A549 (cell line): ENCODE results near the gene FAM234B. TPM values are rescaled to one million over a fixed set of nuclear protein-coding genes. Genes with fewer than 3 reads are reported as not detected.

Experiments used
- ATAC-seq, 2 experiments: fragments of 200-7000 bp in 1 of 2; fragments of >200 bp in 1 of 2; cut with Nextera tagmentation in 1 of 2; cut with Tn5 transposase in 1 of 2; 3 replicates each; pipeline versions ENCODE4 v1.8.0 to v1.9.1; 2018 to 2020; ENCODE audit warnings: mild to moderate bottlenecking in 1 of 2, moderate library complexity in 1 of 2
- CTCF ChIA-PET: fragments of 300-600 bp; sonication (Branson Sonifier 250); formaldehyde crosslinking; extraction: SDS; loops from one replicate; lab custom pipeline; 2021; ENCODE audit warnings: antibody characterized with exemption, inconsistent platforms; lab: Yijun Ruan, JAX
- POLR2A ChIA-PET: fragments of 350-600 bp; formaldehyde crosslinking; extraction: SDS; loops from one replicate; lab custom pipeline; 2021; ENCODE audit warnings: antibody characterized with exemption, inconsistent platforms; lab: Yijun Ruan, JAX
- DNase-seq, 2 experiments: peaks; one replicate each; pipeline versions ENCODE4 v3.0.0 to v3.0.0-alpha.2; 2011 to 2016; ENCODE audit warnings: low read depth in 1 of 2, low spot score in 1 of 2
- FAIRE-seq: peaks from 2 replicates; lab custom pipeline; 2011; peaks lifted over from hg19 to GRCh38; lab: Jason Lieb, UNC
- H3K27ac ChIP-seq, 2 experiments: fragments of >200 bp; sonication (Bioruptor Twin); formaldehyde crosslinking; 3 replicates each; pipeline ENCODE4 v1.5.1; 2016 to 2017
- H3K4me1 ChIP-seq: fragments of >200 bp; sonication (Bioruptor Twin); formaldehyde crosslinking; 3 replicates; pipeline ENCODE4 v1.6.1; 2016
- H3K4me2 ChIP-seq: fragments of >200 bp; sonication (Bioruptor Twin); formaldehyde crosslinking; 3 replicates; pipeline ENCODE4 v1.6.1; 2016
- H3K4me3 ChIP-seq: fragments of >200 bp; sonication (Bioruptor Twin); formaldehyde crosslinking; 3 replicates; pipeline ENCODE4 v1.5.1; 2016
- H3K9me3 ChIP-seq: fragments of >200 bp; sonication (Bioruptor Twin); formaldehyde crosslinking; 3 replicates; pipeline ENCODE4 v1.6.1; 2016
- CBX2 ChIP-seq: fragments of 200-600 bp; sonication (generic); IDR thresholded peaks from 2 replicates; pipeline ENCODE4 v1.6.1; 2016; ENCODE audit warnings: low read depth, mild to moderate bottlenecking, borderline replicate concordance
- CBX8 ChIP-seq: fragments of 200-600 bp; sonication (generic); IDR thresholded peaks from 2 replicates; pipeline ENCODE4 v1.6.1; 2016
- CEBPB ChIP-seq, 2 experiments: fragments of >200 bp in 1 of 2; sonication (Bioruptor Twin) in 1 of 2; formaldehyde crosslinking in 1 of 2; IDR thresholded peaks; 2 replicates each; pipeline ENCODE4 v1.6.1; 2012 to 2016
- CHD2 ChIP-seq: fragments of 150-350 bp; IDR thresholded peaks from 2 replicates; pipeline ENCODE4 v1.6.1; 2014; ENCODE audit warnings: low read length; ENCODE audit not compliant: partially characterized antibody
- CHD4 ChIP-seq: fragments of 200-600 bp; sonication (generic); IDR thresholded peaks from 2 replicates; pipeline ENCODE4 v1.6.1; 2016; ENCODE audit warnings: antibody characterized with exemption, mild to moderate bottlenecking, borderline replicate concordance
- EP300 ChIP-seq, 2 experiments: fragments of >200 bp; sonication (Bioruptor Twin); formaldehyde crosslinking; IDR thresholded peaks; 2 replicates in 1 of 2; 3 replicates in 1 of 2; pipeline ENCODE4 v1.6.1; 2016 to 2017
- FOSL2 ChIP-seq, 2 experiments: fragments of 450-650 bp in 1 of 2; fragments of >200 bp in 1 of 2; sonication (Bioruptor Twin) in 1 of 2; formaldehyde crosslinking; IDR thresholded peaks; 2 replicates each; pipeline versions ENCODE4 v1.5.0 to v1.6.1; 2016 to 2020; ENCODE audit warnings: mild to moderate bottlenecking in 1 of 2, moderate library complexity in 1 of 2
- FOXS1 ChIP-seq: fragments of 250-450 bp; sonication (Bioruptor Pico); IDR thresholded peaks from 2 replicates; pipeline ENCODE4 v1.5.0; 2020; ENCODE audit warnings: mild to moderate bottlenecking, moderate library complexity
- GATA3 ChIP-seq: IDR thresholded peaks from 2 replicates; pipeline ENCODE4 v1.6.1; 2012; ENCODE audit warnings: borderline replicate concordance
- HDAC2 ChIP-seq: fragments of 200-600 bp; sonication (generic); IDR thresholded peaks from 2 replicates; pipeline ENCODE4 v1.6.1; 2016
- HOXB13 ChIP-seq: fragments of 250-450 bp; sonication (Bioruptor Pico); IDR thresholded peaks from 2 replicates; pipeline ENCODE4 v1.5.0; 2020; ENCODE audit warnings: low read depth, mild to moderate bottlenecking, moderate library complexity
- HOXB5 ChIP-seq: fragments of 250-450 bp; sonication (Bioruptor Pico); IDR thresholded peaks from 2 replicates; pipeline ENCODE4 v1.5.0; 2020; ENCODE audit warnings: mild to moderate bottlenecking, moderate library complexity
- JUNB ChIP-seq: fragments of >200 bp; sonication (Bioruptor Twin); formaldehyde crosslinking; IDR thresholded peaks from 2 replicates; pipeline ENCODE4 v1.6.1; 2016
- KDM5A ChIP-seq: fragments of 200-600 bp; sonication (generic); IDR thresholded peaks from 2 replicates; pipeline ENCODE4 v1.6.1; 2016; ENCODE audit warnings: antibody characterized with exemption, mild to moderate bottlenecking
- MAFK ChIP-seq: fragments of 450-650 bp; IDR thresholded peaks from 2 replicates; pipeline ENCODE4 v1.6.1; 2014; ENCODE audit not compliant: partially characterized antibody
- NFE2L2 ChIP-seq: fragments of 150-350 bp; conservative IDR thresholded peaks from 2 replicates; pipeline ENCODE4 v1.6.1; 2014; ENCODE audit warnings: low read length
- NPAS2 ChIP-seq: fragments of 250-450 bp; sonication (Bioruptor Pico); IDR thresholded peaks from 2 replicates; pipeline ENCODE4 v1.8.0; 2022; ENCODE audit warnings: mild to moderate bottlenecking, moderate library complexity, borderline replicate concordance
- POLR2A ChIP-seq: IDR thresholded peaks from 2 replicates; pipeline ENCODE4 v1.6.1; 2012; ENCODE audit warnings: mild to moderate bottlenecking, low read length
- RARB ChIP-seq: fragments of 250-450 bp; sonication (Bioruptor Pico); IDR thresholded peaks from 2 replicates; pipeline ENCODE4 v1.8.0; 2021; ENCODE audit warnings: mild to moderate bottlenecking, moderate library complexity
- SMC3 ChIP-seq: fragments of >200 bp; sonication (Bioruptor Twin); formaldehyde crosslinking; IDR thresholded peaks from 3 replicates; pipeline ENCODE4 v1.6.1; 2018; ENCODE audit warnings: inconsistent platforms
- ZNF302 ChIP-seq: fragments of 250-450 bp; sonication (Bioruptor Pico); IDR thresholded peaks from 2 replicates; pipeline ENCODE4 v1.9.0; 2021; ENCODE audit warnings: inconsistent platforms, mild to moderate bottlenecking, moderate library complexity
- ZSCAN20 ChIP-seq: fragments of 250-450 bp; sonication (Bioruptor Pico); IDR thresholded peaks from 2 replicates; pipeline ENCODE4 v1.8.0; 2022; ENCODE audit warnings: mild to moderate bottlenecking, moderate library complexity
- whole genome bisulfite sequencing: methylation state at CpG from one replicate; pipeline ENCODE4 v1.1.6; 2017; ENCODE audit errors: missing lambda C conversion rate; 5-methylcytosine and 5-hydroxymethylcytosine counted together
- polyA plus RNA-seq, 4 experiments: library from polyadenylated mRNA; depleted of rRNA in 3 of 4; stranded (reverse); fragments of >200 nt; fragmentation: RNase III in 1 of 4; extraction: RNeasy Plus Mini Kit Qiagen cat#74134 plus additional on column Dnase treatment in 1 of 4; gene quantifications; 2 replicates in 3 of 4; 3 replicates in 1 of 4; pipeline ENCODE4 v1.2.3, GENCODE V29; 2011 to 2017
- TF ChIP-seq, protein P1 (sequence below): fragments of 250-450 bp; sonication (Bioruptor Pico); IDR thresholded peaks from 2 replicates; pipeline ENCODE4 v1.5.0; 2020; ENCODE audit warnings: low read depth, mild to moderate bottlenecking, moderate library complexity

The FAM234B gene
- polyA plus RNA-seq, 2 of the 4 experiments (the other 2 are of a cell fraction) = 2.6 to 7.5 TPM

- TF ChIP-seq JUNB (peak; percentile 53; the same call in 1 of the 2 replicates), NFE2L2 (no peak), ZSCAN20 (CRISPR knock-in tag) (no peak), POLR2A (peak; percentile 6; the same call in 1 of the 2 replicates), CEBPB (IDR thresholded peaks at IDR 0.05) (peak; percentile 42 to 63; a peak in 3 of 4 replicates), CBX2 (no peak), ZNF302 (CRISPR knock-in tag) (no peak), CHD2 (no peak), FOSL2 (IDR thresholded peaks at IDR 0.05) (peak; percentile 54; the same call in 1 of the 2 replicates), FOSL2 (CRISPR knock-in tag; IDR thresholded peaks at IDR 0.05) (peak; percentile 83), EP300 (IDR thresholded peaks at IDR 0.05) (peak in 1 of 2 experiments; percentile 65; a peak in 1 of 5 replicates), KDM5A (no peak)
- TF ChIP-seq, protein P1, sequence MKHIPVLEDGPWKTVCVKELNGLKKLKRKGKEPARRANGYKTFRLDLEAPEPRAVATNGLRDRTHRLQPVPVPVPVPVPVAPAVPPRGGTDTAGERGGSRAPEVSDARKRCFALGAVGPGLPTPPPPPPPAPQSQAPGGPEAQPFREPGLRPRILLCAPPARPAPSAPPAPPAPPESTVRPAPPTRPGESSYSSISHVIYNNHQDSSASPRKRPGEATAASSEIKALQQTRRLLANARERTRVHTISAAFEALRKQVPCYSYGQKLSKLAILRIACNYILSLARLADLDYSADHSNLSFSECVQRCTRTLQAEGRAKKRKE (CRISPR knock-in tag) = peak; percentile 75; the same call in 1 of the 2 replicates
These were observed 56.9 kb downstream of the FAM234B start (continued) for GRCh38 chr12:13100882-13101769.

DNA sequence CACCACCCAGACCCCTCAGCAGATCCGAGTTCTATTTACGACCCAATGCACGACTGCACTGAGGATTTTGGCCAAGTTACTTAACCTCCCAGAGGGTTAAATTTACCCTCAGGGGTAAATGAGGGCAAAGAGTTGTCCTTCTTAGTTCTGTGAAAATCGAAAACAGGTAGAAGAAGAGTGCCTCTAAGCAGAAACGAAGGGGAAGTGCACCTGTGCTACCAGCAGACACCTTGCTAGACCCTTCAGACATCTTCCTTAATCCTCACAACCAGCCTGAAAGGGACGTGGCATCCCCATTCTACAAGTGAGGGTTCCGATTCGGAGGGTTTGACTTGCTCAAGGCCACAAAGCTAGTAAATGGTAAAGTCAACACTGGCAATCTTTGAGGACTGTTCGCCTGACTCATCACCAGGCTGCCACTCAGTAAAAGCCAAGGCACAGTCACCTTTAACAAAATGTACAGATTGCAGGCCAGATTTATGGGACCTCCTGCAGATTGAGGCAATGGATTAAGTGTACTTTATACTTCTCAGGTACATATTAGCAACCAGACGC lies 57.7 kb downstream of the FAM234B start:
- Histone ChIP-seq H3K27ac (peak overlapping the region; percentile 95), H3K4me2 (peak overlapping the region; percentile 97), H3K9me3 (no peaks in the 10 kb centered on the region), H3K4me3 (peak overlapping the region; percentile 52), H3K4me1 (peaks cover 57% of the 10 kb centered on the region)
- no peak for FAIRE-seq
- DNase-seq = peak; percentile 64 to 85
- ChIA-PET CTCF (interaction anchor here (0.5 to 8.5 kb wide), 12 partner anchors 14 to 583 kb away, joined by 3 to 189 read pairs (median 4); partner anchors contain the start of gene EMP1), POLR2A (interaction anchor here (0.6 to 2.3 kb wide), 7 partner anchors 15 to 848 kb away, joined by 3 to 8 read pairs (median 4); no protein-coding TSS in a partner anchor)
- 2% methylated on average over 10 of the region's 10 CpGs for WGBS
- no peak for TF ChIP-seq NPAS2 (CRISPR knock-in tag)
- TF ChIP-seq CBX8 = no peak
- TF ChIP-seq JUNB = 0 out of 2 replicates have a peak, but pooled peaks have one; percentile 45
- no peak for TF ChIP-seq FOXS1 (CRISPR knock-in tag)
- no peak for TF ChIP-seq ZSCAN20 (CRISPR knock-in tag)
- TF ChIP-seq MAFK = peak; percentile 48
- no peak for TF ChIP-seq FOSL2 (IDR thresholded peaks at IDR 0.05)
- TF ChIP-seq FOSL2 (CRISPR knock-in tag; IDR thresholded peaks at IDR 0.05) = peak; percentile 84
- peak; percentile 26; the same call in 1 of the 3 replicates for TF ChIP-seq SMC3
- TF ChIP-seq RARB = 0 out of 2 replicates have a peak, but pooled peaks have one; percentile 52
- 0 out of 2 replicates have a peak, but pooled peaks have one; percentile 0 for TF ChIP-seq HOXB5
- peak; percentile 30; the same call in 1 of the 2 replicates for TF ChIP-seq HOXB13 (CRISPR knock-in tag)
- TF ChIP-seq GATA3 = 0 out of 2 replicates have a peak, but pooled peaks have one; percentile 24
- ATAC-seq = peak; percentile 28 to 39; a peak in 5 of 6 replicates

- H3K4me2 ChIP-seq = peak overlapping the region; percentile 97
- no peaks in the 10 kb centered on the region; the same call in 2 of the 3 replicates for H3K9me3 ChIP-seq
- peaks cover 50% of the 10 kb centered on the region for H3K4me1 ChIP-seq
- H3K27ac ChIP-seq = peak overlapping the region; percentile 95
- DNase-seq = no peak
- no peak overlapping the region for H3K4me3 ChIP-seq
- CTCF ChIA-PET = interaction anchor here (0.5 to 8.5 kb wide), 11 partner anchors 11 to 584 kb away, joined by 3 to 189 read pairs (median 4); partner anchors contain the start of gene EMP1
- POLR2A ChIA-PET = interaction anchor here (1.1 to 2.3 kb wide), 3 partner anchors 14 to 121 kb away, joined by 4 to 8 read pairs (median 6); no protein-coding TSS in a partner anchor
- ATAC-seq = no peak
- 76% methylated on average over 7 of the region's 7 CpGs for WGBS
- TF ChIP-seq CHD4 (no peak), FOSL2 (IDR thresholded peaks at IDR 0.05) (no peak), FOSL2 (CRISPR knock-in tag; IDR thresholded peaks at IDR 0.05) (no peak), HDAC2 (no peak), NFE2L2 (peak; percentile 49; the same call in 1 of the 2 replicates), CBX8 (no peak), HOXB5 (no peak)
- FAIRE-seq = peak; percentile 36
These were observed 58.4 kb downstream of the FAM234B start for GRCh38 chr12:13102461-13103195.
